Hepatocyte (in vitro differentiated cells): ENCODE data around the gene NKAIN2. TPM values are rescaled to one million over a fixed set of nuclear protein-coding genes. Genes with fewer than 3 reads are reported as not detected.

Experiments
- DNase-seq: peaks from one replicate; pipeline ENCODE4 v3.0.0-alpha.2; 2016; ENCODE audit warnings: low spot score
- H2AFZ ChIP-seq: fragments of 200-600 bp; sonication (generic); 2 replicates; pipeline ENCODE4 v1.6.0; 2016; ENCODE audit warnings: antibody characterized with exemption, mild to moderate bottlenecking
- H3K27ac ChIP-seq: fragments of 200-600 bp; sonication (generic); 2 replicates; pipeline ENCODE4 v1.5.1; 2016; ENCODE audit warnings: mild to moderate bottlenecking
- H3K27me3 ChIP-seq: fragments of 200-600 bp; sonication (generic); 2 replicates; pipeline ENCODE4 v1.6.1; 2016
- H3K36me3 ChIP-seq: fragments of 200-600 bp; sonication (generic); replicated peaks from 2 replicates; pipeline ENCODE4 v1.5.1; 2016; ENCODE audit warnings: low read depth; ENCODE audit not compliant: insufficient read depth
- H3K4me1 ChIP-seq: fragments of 200-600 bp; sonication (generic); 2 replicates; pipeline ENCODE4 v1.5.1; 2016; ENCODE audit warnings: mild to moderate bottlenecking, moderate library complexity; ENCODE audit not compliant: insufficient read depth
- H3K4me2 ChIP-seq: fragments of 200-600 bp; sonication (generic); 2 replicates; pipeline ENCODE4 v1.6.0; 2016
- H3K4me3 ChIP-seq: fragments of 200-600 bp; sonication (generic); 2 replicates; pipeline ENCODE4 v1.5.1; 2016; ENCODE audit warnings: mild to moderate bottlenecking
- H3K79me2 ChIP-seq: fragments of 200-600 bp; sonication (generic); 2 replicates; pipeline ENCODE4 v1.6.0; 2017; ENCODE audit warnings: mild to moderate bottlenecking
- H3K9me2 ChIP-seq: fragments of 200-600 bp; sonication (generic); replicated peaks from 2 replicates; pipeline ENCODE4 v1.6.0; 2017; ENCODE audit warnings: mild to moderate bottlenecking; ENCODE audit not compliant: insufficient read depth
- H3K9me3 ChIP-seq: fragments of 200-600 bp; sonication (generic); 2 replicates; pipeline ENCODE4 v1.5.1; 2016; ENCODE audit warnings: low read depth, mild to moderate bottlenecking
- H4K20me1 ChIP-seq: fragments of 200-600 bp; sonication (generic); 2 replicates; pipeline ENCODE4 v1.6.0; 2016; ENCODE audit warnings: mild to moderate bottlenecking; ENCODE audit not compliant: insufficient read depth, poor library complexity, severe bottlenecking
- EZH2 ChIP-seq: fragments of 200-600 bp; sonication (generic); IDR thresholded peaks from 2 replicates; pipeline ENCODE4 v1.6.1; 2016; ENCODE audit warnings: antibody characterized with exemption, mild to moderate bottlenecking, borderline replicate concordance
- EZH2phosphoT487 ChIP-seq: fragments of 200-600 bp; sonication (generic); IDR thresholded peaks from one replicate; pipeline ENCODE4 v1.6.1; 2018; ENCODE audit warnings: antibody characterized with exemption, mild to moderate bottlenecking, low read depth, moderate library complexity; ENCODE audit not compliant: unreplicated experiment, severe bottlenecking
- WGBS: methylation state at CpG from one replicate; pipeline ENCODE4 v1.1.6; 2016; ENCODE audit warnings: low lambda C conversion rate; ENCODE audit errors: missing lambda C conversion rate; 5-methylcytosine and 5-hydroxymethylcytosine counted together
- polyA plus RNA-seq: library from polyadenylated mRNA; unstranded; fragments of >200 nt; fragmentation: Nextera tagmentation; extraction: Ambion mirVana; gene quantifications from 2 replicates; pipeline ENCODE4 v1.2.1, GENCODE V29; 2016
- total RNA-seq: library from RNA; depleted of rRNA; stranded (reverse); fragments of >200 nt; gene quantifications from 2 replicates; pipeline ENCODE4 v1.2.3, GENCODE V29; 2014
- TF ChIP-seq, protein P1 (sequence below): fragments of 200-600 bp; sonication (generic); IDR thresholded peaks from 2 replicates; pipeline ENCODE4 v1.5.1; 2016; ENCODE audit warnings: antibody characterized with exemption, mild to moderate bottlenecking; ENCODE audit not compliant: poor library complexity

Gene NKAIN2
- total and polyA plus RNA-seq, 2 experiments from 2014 or later: 0.48 to 2.6 TPM

DNA sequence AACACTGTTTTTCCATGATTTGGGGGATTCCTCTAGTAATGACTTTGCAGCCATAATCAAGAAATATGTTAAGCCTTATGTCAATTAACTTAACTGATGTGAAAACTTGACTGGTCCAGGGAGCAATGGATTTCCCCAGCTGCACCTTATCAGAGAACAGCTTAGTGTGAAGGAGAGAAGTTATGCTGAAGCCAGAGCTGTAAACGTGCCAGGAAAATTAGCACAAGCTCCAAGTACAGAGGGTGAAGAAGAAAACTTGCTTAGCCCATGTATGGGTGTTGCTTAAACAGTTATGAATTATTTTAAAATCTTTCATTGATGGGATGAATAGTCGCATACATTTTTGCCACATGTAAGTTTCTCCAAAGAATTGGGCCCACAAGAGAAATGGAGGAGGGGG, 943.7 kb downstream of the NKAIN2 start:
- Histone ChIP-seq H3K27ac (no peak overlapping the region), H3K27me3 (no peaks in the 10 kb centered on the region), H3K4me3 (no peak overlapping the region), H3K79me2 (no peaks in the 10 kb centered on the region), H3K4me1 (no peaks in the 10 kb centered on the region), H3K9me3 (no peaks in the 10 kb centered on the region), H3K36me3 (no peaks in the 10 kb centered on the region), H3K4me2 (no peak overlapping the region), H2AFZ (no peak overlapping the region), H3K9me2 (no peaks in the 10 kb centered on the region), H4K20me1 (no peaks in the 10 kb centered on the region)
- DNase-seq: peak; percentile 13
- TF ChIP-seq EZH2phosphoT487 (no peak), EZH2 (no peak)
- TF ChIP-seq, protein P1, sequence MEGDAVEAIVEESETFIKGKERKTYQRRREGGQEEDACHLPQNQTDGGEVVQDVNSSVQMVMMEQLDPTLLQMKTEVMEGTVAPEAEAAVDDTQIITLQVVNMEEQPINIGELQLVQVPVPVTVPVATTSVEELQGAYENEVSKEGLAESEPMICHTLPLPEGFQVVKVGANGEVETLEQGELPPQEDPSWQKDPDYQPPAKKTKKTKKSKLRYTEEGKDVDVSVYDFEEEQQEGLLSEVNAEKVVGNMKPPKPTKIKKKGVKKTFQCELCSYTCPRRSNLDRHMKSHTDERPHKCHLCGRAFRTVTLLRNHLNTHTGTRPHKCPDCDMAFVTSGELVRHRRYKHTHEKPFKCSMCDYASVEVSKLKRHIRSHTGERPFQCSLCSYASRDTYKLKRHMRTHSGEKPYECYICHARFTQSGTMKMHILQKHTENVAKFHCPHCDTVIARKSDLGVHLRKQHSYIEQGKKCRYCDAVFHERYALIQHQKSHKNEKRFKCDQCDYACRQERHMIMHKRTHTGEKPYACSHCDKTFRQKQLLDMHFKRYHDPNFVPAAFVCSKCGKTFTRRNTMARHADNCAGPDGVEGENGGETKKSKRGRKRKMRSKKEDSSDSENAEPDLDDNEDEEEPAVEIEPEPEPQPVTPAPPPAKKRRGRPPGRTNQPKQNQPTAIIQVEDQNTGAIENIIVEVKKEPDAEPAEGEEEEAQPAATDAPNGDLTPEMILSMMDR: no peak
- 63% methylated on average over 2 of the region's 2 CpGs for WGBS

DNA sequence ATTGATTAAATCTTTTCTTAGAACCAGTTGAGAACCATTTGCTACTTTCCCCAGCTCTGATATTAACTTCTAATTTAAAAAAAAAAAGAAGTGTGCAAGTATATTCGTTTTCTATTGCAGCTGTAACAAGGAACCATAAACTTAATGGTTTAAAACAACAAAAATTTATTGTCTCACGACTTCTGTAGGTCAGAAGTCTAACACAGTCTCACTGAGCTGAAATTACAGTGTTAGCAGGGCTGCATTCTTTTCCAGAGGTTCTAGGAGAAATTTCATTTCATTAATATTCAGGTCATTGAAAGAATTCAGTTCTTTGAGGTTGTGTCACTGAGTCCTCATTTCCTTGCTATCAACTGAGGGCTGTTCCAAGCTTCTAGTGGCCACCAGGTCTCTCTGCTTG, 945.1 kb downstream of the NKAIN2 start:
- H3K27me3 ChIP-seq: no peaks in the 10 kb centered on the region
- H3K4me1 ChIP-seq: no peaks in the 10 kb centered on the region
- no peak overlapping the region for H3K27ac ChIP-seq
- DNase-seq: no peak
- no peaks in the 10 kb centered on the region for H3K9me3 ChIP-seq
- H3K36me3 ChIP-seq: no peaks in the 10 kb centered on the region
- H3K4me2 ChIP-seq: no peak overlapping the region
- no peaks in the 10 kb centered on the region for H3K79me2 ChIP-seq
- 71% methylated on average over 2 of the region's 2 CpGs for WGBS
- H3K9me2 ChIP-seq: no peaks in the 10 kb centered on the region
- H4K20me1 ChIP-seq: no peaks in the 10 kb centered on the region
- no peak for TF ChIP-seq EZH2
- H2AFZ ChIP-seq: no peak overlapping the region
- no peak overlapping the region for H3K4me3 ChIP-seq

DNA sequence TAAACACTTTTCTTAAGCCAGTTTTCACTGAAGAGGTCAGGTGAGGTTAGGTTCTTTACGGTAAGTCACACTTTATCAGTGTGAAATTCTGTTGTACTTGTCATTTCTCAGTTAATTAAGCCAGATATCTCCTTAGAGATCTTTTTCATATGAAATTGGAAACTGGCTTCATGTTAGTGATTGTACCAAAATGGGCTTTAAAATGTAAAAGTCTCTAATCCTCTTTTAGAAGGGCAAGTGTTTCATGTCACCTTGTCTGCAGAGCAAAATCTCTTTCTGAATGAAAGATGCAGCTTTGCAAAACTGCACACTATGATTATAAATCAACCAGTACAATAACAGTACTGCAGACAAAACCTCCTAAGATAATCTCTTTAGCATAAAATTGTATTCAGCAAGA, 949.3 kb downstream of the NKAIN2 start:
- 77% methylated on average over 1 of the region's 1 CpG for WGBS
- Histone ChIP-seq H3K27ac (no peak overlapping the region), H4K20me1 (no peaks in the 10 kb centered on the region), H3K9me3 (no peaks in the 10 kb centered on the region), H3K9me2 (no peaks in the 10 kb centered on the region), H3K36me3 (no peaks in the 10 kb centered on the region), H3K27me3 (no peaks in the 10 kb centered on the region), H3K79me2 (no peaks in the 10 kb centered on the region), H3K4me3 (no peak overlapping the region), H3K4me2 (no peak overlapping the region), H2AFZ (no peak overlapping the region), H3K4me1 (no peaks in the 10 kb centered on the region)
- TF ChIP-seq EZH2 (no peak), EZH2phosphoT487 (no peak)
- TF ChIP-seq, protein P1: no peak
- no peak for DNase-seq

DNA sequence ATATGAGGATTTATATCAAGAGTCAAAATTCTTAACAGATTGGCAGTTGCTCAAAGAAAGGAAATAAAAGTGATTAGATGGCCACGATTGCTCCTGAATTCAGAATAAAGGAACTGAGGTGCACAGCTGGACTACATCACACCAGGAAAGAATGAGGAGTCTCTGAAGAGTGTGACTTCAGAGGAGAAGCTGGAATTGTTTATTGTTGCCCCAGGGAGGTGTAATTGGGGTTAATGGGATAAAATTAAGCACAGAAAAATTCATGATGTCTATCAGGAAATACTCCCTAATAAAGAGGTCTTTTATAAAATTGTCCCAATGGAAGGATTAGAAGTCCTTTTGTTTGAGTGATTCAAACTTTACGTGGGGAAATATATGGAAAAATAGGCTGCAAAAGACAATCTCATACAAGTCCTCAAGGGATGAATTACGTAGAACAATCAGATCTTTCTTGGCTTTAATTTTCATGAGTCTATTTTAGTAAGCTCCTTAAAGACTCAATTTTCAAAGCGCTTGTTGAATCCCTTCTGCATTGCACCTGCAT, 950.0 kb downstream of the NKAIN2 start:
- WGBS: 73% methylated on average over 4 of the region's 4 CpGs
- no peaks in the 10 kb centered on the region for H4K20me1 ChIP-seq
- H3K4me1 ChIP-seq: no peaks in the 10 kb centered on the region
- no peak overlapping the region for H3K4me2 ChIP-seq
- no peaks in the 10 kb centered on the region for H3K27me3 ChIP-seq
- no peaks in the 10 kb centered on the region for H3K9me3 ChIP-seq
- no peaks in the 10 kb centered on the region for H3K9me2 ChIP-seq
- no peak overlapping the region for H2AFZ ChIP-seq
- H3K4me3 ChIP-seq: no peak overlapping the region
- H3K36me3 ChIP-seq: no peaks in the 10 kb centered on the region
- no peak for DNase-seq
- no peak overlapping the region for H3K27ac ChIP-seq
- TF ChIP-seq, protein P1: no peak
- TF ChIP-seq EZH2phosphoT487 (no peak), EZH2 (no peak)
- H3K79me2 ChIP-seq: no peaks in the 10 kb centered on the region
